ENCODE results near the gene ARG2.

- TF ChIP-seq POLR2A (IDR thresholded peaks at IDR 0.05) = no peak
- TF ChIP-seq, protein P1, sequence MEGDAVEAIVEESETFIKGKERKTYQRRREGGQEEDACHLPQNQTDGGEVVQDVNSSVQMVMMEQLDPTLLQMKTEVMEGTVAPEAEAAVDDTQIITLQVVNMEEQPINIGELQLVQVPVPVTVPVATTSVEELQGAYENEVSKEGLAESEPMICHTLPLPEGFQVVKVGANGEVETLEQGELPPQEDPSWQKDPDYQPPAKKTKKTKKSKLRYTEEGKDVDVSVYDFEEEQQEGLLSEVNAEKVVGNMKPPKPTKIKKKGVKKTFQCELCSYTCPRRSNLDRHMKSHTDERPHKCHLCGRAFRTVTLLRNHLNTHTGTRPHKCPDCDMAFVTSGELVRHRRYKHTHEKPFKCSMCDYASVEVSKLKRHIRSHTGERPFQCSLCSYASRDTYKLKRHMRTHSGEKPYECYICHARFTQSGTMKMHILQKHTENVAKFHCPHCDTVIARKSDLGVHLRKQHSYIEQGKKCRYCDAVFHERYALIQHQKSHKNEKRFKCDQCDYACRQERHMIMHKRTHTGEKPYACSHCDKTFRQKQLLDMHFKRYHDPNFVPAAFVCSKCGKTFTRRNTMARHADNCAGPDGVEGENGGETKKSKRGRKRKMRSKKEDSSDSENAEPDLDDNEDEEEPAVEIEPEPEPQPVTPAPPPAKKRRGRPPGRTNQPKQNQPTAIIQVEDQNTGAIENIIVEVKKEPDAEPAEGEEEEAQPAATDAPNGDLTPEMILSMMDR (IDR thresholded peaks at IDR 0.05 in 8 of 11, conservative IDR thresholded peaks at IDR 0.05 in 3 of 11) = no peak
Observed at GRCh38 chr14:67630186-67630585, 10.5 kb downstream of the ARG2 start.
